Caco-2 (cell line): ENCODE results near the gene TMEM107. TPM values are rescaled to one million over a fixed set of nuclear protein-coding genes. Genes with fewer than 3 reads are reported as not detected.

Source experiments
- BruUV-seq: library from RNA; stranded (reverse); fragments of 400-500 nt; replicated peaks from 2 replicates; lab custom pipeline; 2021; lab: Mats Ljungman, UMichigan
- CTCF ChIA-PET: fragments of 300-600 bp; sonication (Branson Sonifier 250); formaldehyde crosslinking; loops from one replicate; lab custom pipeline; 2022; ENCODE audit warnings: antibody characterized with exemption; lab: Charles Lee
- POLR2A ChIA-PET: fragments of 300-600 bp; sonication (Branson Sonifier 250); formaldehyde crosslinking; loops from one replicate; lab custom pipeline; 2022; ENCODE audit warnings: antibody characterized with exemption; lab: Charles Lee
- DNase-seq, 2 experiments: peaks; one replicate each; pipeline versions ENCODE4 v3.0.0 to v3.0.0-alpha.2; 2020 to 2022
- H3K27me3 ChIP-seq: replicated peaks from 2 replicates; pipeline ENCODE4 v1.6.0; 2011; ENCODE audit warnings: low read length; ENCODE audit not compliant: control insufficient read depth, insufficient read depth
- H3K36me3 ChIP-seq: 2 replicates; pipeline ENCODE4 v1.5.1; 2011; ENCODE audit warnings: low read length; ENCODE audit not compliant: control insufficient read depth, insufficient read depth
- H3K4me1 ChIP-seq: fragments of 250-450 bp; sonication (Bioruptor Pico); 2 replicates; pipeline ENCODE4 v1.5.1; 2020; ENCODE audit warnings: mild to moderate bottlenecking
- H3K4me3 ChIP-seq: 2 replicates; pipeline ENCODE4 v1.5.1; 2011; ENCODE audit warnings: low read depth, mild to moderate bottlenecking, control low read depth, low read length
- H3K9me3 ChIP-seq: fragments of 250-450 bp; sonication (Bioruptor Pico); 2 replicates; pipeline ENCODE4 v1.5.1; 2020; ENCODE audit warnings: mild to moderate bottlenecking, moderate library complexity
- H3K27ac Mint-ChIP-seq: one replicate; pipeline ENCODE4 v1.8.0; 2022; ENCODE audit warnings: mixed read lengths; ENCODE audit not compliant: unreplicated experiment
- H3K27me3 Mint-ChIP-seq: one replicate; pipeline ENCODE4 v1.8.0; 2022; ENCODE audit warnings: mixed read lengths; ENCODE audit not compliant: insufficient read depth, unreplicated experiment
- H3K36me3 Mint-ChIP-seq: one replicate; pipeline ENCODE4 v1.8.0; 2022; ENCODE audit warnings: mild to moderate bottlenecking, mixed read lengths; ENCODE audit not compliant: insufficient read depth, unreplicated experiment
- H3K4me1 Mint-ChIP-seq: one replicate; pipeline ENCODE4 v1.8.0; 2022; ENCODE audit warnings: low read depth, mixed read lengths; ENCODE audit not compliant: unreplicated experiment
- H3K4me3 Mint-ChIP-seq: one replicate; pipeline ENCODE4 v1.8.0; 2022; ENCODE audit warnings: mild to moderate bottlenecking, moderate library complexity, mixed read lengths; ENCODE audit not compliant: unreplicated experiment
- H3K9me3 Mint-ChIP-seq: one replicate; pipeline ENCODE4 v1.8.0; 2022; ENCODE audit warnings: mixed read lengths; ENCODE audit not compliant: unreplicated experiment
- CTCF ChIP-seq, 2 experiments: fragments of 200-600 bp in 1 of 2; IDR thresholded peaks; 1 replicate in 1 of 2; 2 replicates in 1 of 2; pipeline versions ENCODE4 v1.5.1 to v1.8.0; 2011 to 2022; ENCODE audit warnings: antibody characterized with exemption in 1 of 2, control low read depth in 1 of 2, inconsistent platforms in 1 of 2, low read depth in 1 of 2, low read length in 1 of 2, mild to moderate bottlenecking in 1 of 2, moderate library complexity in 1 of 2; ENCODE audit not compliant: insufficient read depth in 1 of 2, severe bottlenecking in 1 of 2, unreplicated experiment in 1 of 2
- intact Hi-C: fragments of 100-400 bp; cut with micrococcal nuclease; formaldehyde crosslinking; loops from one replicate; pipeline ENCODE4 v1.10.0; 2022; ENCODE audit not compliant: unreplicated experiment
- total RNA-seq: library from RNA; stranded (reverse); gene quantifications from 2 replicates; pipeline ENCODE4 v1.2.3, GENCODE V29; 2022

The TMEM107 gene
- total RNA-seq, 1 experiment from 2014 or later = 5.4 TPM

GRCh38 chr17:8138672-8139371, 37.4 kb downstream of the TMEM107 start:
- Mint-ChIP-seq H3K36me3 (peaks cover 16% of the 10 kb centered on the region), H3K27me3 (no peaks in the 10 kb centered on the region), H3K27ac (no peak overlapping the region), H3K4me3 (no peak overlapping the region), H3K4me1 (no peaks in the 10 kb centered on the region), H3K9me3 (no peaks in the 10 kb centered on the region)
- ChIA-PET CTCF (interaction anchor here (1.3 to 1.4 kb wide), 3 partner anchors 12 to 18 kb away, joined by 3 to 4 read pairs (median 3); partner anchors contain the start of gene PER1), POLR2A (no interaction called here)
- no peaks in the 10 kb centered on the region for H3K36me3 ChIP-seq
- BruUV-seq = TSS peak; percentile 80
- H3K4me1 ChIP-seq = peaks cover 4% of the 10 kb centered on the region; the same call in 1 of the 2 replicates
- peak; percentile 65 to 73 for TF ChIP-seq CTCF (IDR thresholded peaks at IDR 0.05; ENCODE audit: insufficient read depth in 1 of 2, low read depth in 1 of 2, low read length in 1 of 2, severe bottlenecking in 1 of 2, unreplicated experiment in 1 of 2)
- intact Hi-C loops = loop anchor here (1.0 to 2.0 kb wide), 2 partner anchors 14 to 17 kb away; partner anchors contain the start of gene HES7
- DNase-seq = peak; percentile 92 to 93
- peak overlapping the region; percentile 45 for H3K4me3 ChIP-seq
- H3K9me3 ChIP-seq = no peaks in the 10 kb centered on the region
- H3K27me3 ChIP-seq = no peaks in the 10 kb centered on the region

- no peak overlapping the region for H3K27ac Mint-ChIP-seq
- Histone ChIP-seq H3K36me3 (no peaks in the 10 kb centered on the region), H3K4me1 (peaks cover 4% of the 10 kb centered on the region; the same call in 1 of the 2 replicates), H3K4me3 (peak overlapping the region; percentile 38), H3K9me3 (no peaks in the 10 kb centered on the region), H3K27me3 (no peaks in the 10 kb centered on the region)
- no peak overlapping the region for H3K4me3 Mint-ChIP-seq
- ChIA-PET POLR2A (no interaction called here), CTCF (interaction anchor here (0.6 to 1.3 kb wide), 3 partner anchors 12 to 246 kb away, joined by 3 to 4 read pairs (median 3); no protein-coding TSS in a partner anchor)
- intact Hi-C loops = loop anchor here (1.0 to 2.0 kb wide), 2 partner anchors 14 to 18 kb away; partner anchors contain the start of gene HES7
- H3K27me3 Mint-ChIP-seq = no peaks in the 10 kb centered on the region
- BruUV-seq = no TSS peak
- H3K36me3 Mint-ChIP-seq = peaks cover 12% of the 10 kb centered on the region
- DNase-seq = no peak
- H3K4me1 Mint-ChIP-seq = no peaks in the 10 kb centered on the region
- no peaks in the 10 kb centered on the region for H3K9me3 Mint-ChIP-seq
- no peak for TF ChIP-seq CTCF (IDR thresholded peaks at IDR 0.05; ENCODE audit: insufficient read depth in 1 of 2, low read depth in 1 of 2, low read length in 1 of 2, severe bottlenecking in 1 of 2, unreplicated experiment in 1 of 2)
Observed at GRCh38 chr17:8138374-8138671, 37.9 kb downstream of the TMEM107 start.

- Histone ChIP-seq H3K4me3 (peak overlapping the region; percentile 38), H3K27me3 (no peaks in the 10 kb centered on the region), H3K36me3 (no peaks in the 10 kb centered on the region), H3K4me1 (peaks cover 4% of the 10 kb centered on the region; the same call in 1 of the 2 replicates), H3K9me3 (no peaks in the 10 kb centered on the region)
- BruUV-seq = no TSS peak
- DNase-seq = no peak
- POLR2A ChIA-PET = no interaction called here
- CTCF ChIA-PET = interaction anchor here (0.6 to 1.3 kb wide), 2 partner anchors 19 to 246 kb away, joined by 3 to 4 read pairs; no protein-coding TSS in a partner anchor
- H3K4me1 Mint-ChIP-seq = no peaks in the 10 kb centered on the region
- H3K4me3 Mint-ChIP-seq = no peak overlapping the region
- H3K36me3 Mint-ChIP-seq = peaks cover 12% of the 10 kb centered on the region
- no peaks in the 10 kb centered on the region for H3K9me3 Mint-ChIP-seq
- intact Hi-C loops = loop anchor here (1.0 to 2.0 kb wide), 2 partner anchors 13 to 18 kb away; partner anchors contain the start of gene HES7
- no peak overlapping the region for H3K27ac Mint-ChIP-seq
- TF ChIP-seq CTCF (IDR thresholded peaks at IDR 0.05; ENCODE audit: insufficient read depth in 1 of 2, low read depth in 1 of 2, low read length in 1 of 2, severe bottlenecking in 1 of 2, unreplicated experiment in 1 of 2) = no peak
- no peaks in the 10 kb centered on the region for H3K27me3 Mint-ChIP-seq
Observed at GRCh38 chr17:8137645-8138373, 38.4 kb downstream of the TMEM107 start.
